Vagina (tissue), 2 donors: ENCODE results near the gene PLEKHM3.

ENCODE experiments used
- POLR2A ChIP-seq, 2 donors: fragments of 450-650 bp; IDR thresholded peaks; one replicate each; pipeline ENCODE4 v1.6.1; 2017; ENCODE audit warnings: antibody characterized with exemption in 2 of 2, mild to moderate bottlenecking in 2 of 2, moderate library complexity in 2 of 2
- TF ChIP-seq, protein P1 (sequence below), 3 experiments: fragments of 450-650 bp in 2 of 3; fragments of 200-600 bp in 1 of 3; sonication (generic) in 1 of 3; IDR thresholded peaks; one replicate each; pipeline ENCODE4 v1.5.1; 2017 to 2019; ENCODE audit warnings: antibody characterized with exemption in 3 of 3, mild to moderate bottlenecking in 2 of 3, moderate library complexity in 2 of 3

DNA sequence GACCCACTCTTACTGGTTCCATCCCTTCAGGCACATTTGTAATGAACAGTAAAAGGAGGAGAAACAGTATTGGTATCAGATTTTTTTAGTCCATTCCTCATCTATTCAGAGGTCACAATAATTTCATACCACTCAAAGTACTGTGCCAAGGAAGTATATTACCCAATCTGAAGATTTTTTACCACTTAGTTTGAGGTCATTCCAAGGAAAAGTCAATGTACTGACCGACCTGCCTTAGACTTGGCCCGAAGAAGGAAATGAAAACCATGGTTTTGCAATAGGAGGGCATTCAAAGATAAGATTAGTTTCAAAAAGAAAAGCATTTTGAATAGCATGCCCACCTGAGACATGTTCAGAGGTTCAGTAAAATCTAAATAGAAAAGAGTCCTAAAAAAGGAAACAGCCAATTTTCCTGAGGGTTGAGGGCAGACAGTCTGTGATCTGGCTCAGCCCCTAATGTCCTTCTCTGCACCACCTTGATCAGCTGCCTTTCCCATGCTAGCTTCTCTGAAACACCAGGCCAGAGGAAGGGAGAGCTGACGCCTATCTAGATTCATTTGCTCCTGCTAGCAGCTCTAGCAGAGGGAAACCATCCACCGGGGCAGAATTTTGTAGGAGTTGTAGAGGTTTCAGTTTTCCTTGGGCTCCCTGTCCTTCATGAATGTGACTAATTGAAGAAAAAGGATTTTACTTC is 148.3 kb downstream of the PLEKHM3 start:
- no peak for TF ChIP-seq POLR2A (IDR thresholded peaks at IDR 0.05)
- TF ChIP-seq, protein P1, sequence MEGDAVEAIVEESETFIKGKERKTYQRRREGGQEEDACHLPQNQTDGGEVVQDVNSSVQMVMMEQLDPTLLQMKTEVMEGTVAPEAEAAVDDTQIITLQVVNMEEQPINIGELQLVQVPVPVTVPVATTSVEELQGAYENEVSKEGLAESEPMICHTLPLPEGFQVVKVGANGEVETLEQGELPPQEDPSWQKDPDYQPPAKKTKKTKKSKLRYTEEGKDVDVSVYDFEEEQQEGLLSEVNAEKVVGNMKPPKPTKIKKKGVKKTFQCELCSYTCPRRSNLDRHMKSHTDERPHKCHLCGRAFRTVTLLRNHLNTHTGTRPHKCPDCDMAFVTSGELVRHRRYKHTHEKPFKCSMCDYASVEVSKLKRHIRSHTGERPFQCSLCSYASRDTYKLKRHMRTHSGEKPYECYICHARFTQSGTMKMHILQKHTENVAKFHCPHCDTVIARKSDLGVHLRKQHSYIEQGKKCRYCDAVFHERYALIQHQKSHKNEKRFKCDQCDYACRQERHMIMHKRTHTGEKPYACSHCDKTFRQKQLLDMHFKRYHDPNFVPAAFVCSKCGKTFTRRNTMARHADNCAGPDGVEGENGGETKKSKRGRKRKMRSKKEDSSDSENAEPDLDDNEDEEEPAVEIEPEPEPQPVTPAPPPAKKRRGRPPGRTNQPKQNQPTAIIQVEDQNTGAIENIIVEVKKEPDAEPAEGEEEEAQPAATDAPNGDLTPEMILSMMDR (IDR thresholded peaks at IDR 0.05), result no peak
